IPS-NIHi7 (cell line): ENCODE measurements around the gene MYO5A.
"Not testable (repeated sequence)": the region's sequence is repeated elsewhere in the genome, so short reads cannot be mapped to it uniquely, and the experiment has no call there.

ENCODE experiments used
- DNase-seq: peaks from one replicate; pipeline ENCODE4 v3.0.0; 2012; ENCODE audit warnings: mixed read lengths; ENCODE audit errors: extremely low spot score

MYO5A gene

DNA sequence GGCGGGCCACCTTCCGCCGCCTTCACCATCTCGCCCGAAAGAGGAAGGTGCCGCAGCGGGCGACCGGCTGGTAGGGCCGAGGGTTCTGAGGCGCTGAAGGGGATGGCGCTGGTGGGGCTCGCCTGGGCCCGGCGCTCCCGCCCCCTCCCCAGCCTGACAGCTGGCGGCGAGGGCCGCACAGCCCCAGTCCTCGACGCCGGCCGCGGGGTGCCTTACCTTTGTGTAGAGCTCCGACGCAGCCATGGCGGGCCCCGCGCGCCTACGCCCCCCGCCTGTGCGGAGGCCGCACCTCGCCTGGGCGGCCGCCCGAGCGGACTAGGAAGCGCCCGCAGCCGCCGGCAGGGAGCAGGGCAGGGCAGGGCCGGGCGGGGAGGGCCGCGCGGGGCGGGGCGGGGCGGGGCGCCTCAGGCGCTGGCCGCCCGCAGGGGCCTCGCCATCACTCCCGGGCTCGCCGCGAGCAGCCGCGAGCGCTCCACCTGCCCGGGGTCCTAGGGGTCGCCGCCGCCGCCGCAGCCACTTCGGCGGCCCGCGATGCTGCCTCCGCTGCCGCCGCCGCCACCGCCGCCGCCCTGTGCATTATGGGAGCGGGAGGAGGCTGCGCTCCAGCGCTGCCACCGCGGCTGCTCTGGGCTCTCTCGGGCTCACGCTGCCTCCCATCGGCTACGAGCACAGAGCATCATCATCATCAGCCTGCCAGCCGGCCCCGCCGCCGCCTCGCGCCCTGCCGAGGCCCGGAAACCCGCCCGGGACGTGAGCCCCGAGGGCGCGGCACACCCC lies at the start of gene MYO5A:
Gene MYO5A, minus strand, starts transcription at position 317 of the 777 bp plus-strand sequence. Its CDS starts 74 bp downstream, at position 243.
- DNase-seq, result peak; percentile 83

GRCh38 chr15:52576692-52577091 lies 48.0 kb upstream of the MYO5A start:
- DNase-seq, result no peak

DNA sequence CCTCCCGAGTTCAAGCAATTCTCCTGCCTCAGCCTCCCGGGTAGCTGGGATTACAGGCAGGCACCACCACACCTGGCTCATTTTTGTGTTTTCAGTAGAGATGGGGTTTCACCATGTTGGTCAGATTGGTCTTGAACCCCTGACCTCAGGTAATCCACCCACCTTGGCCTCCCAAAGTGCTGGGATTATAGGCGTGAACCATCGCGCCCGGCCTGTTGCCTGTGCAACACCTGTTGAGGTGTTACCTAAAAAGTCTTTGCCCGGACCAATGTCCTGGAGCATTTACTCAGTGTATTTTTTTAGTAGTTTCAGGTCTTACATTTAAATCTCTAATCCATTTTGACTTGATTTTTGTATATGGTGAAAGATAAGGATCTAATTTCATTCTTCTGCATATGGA lies 46.9 kb upstream of the MYO5A start:
- not testable (repeated sequence) for DNase-seq

GRCh38 chr15:52575072-52575471 lies 46.4 kb upstream of the MYO5A start:
- DNase-seq, result no peak

GRCh38 chr15:52574623-52575022 lies 45.9 kb upstream of the MYO5A start:
- not testable (repeated sequence) for DNase-seq

- DNase-seq, result peak; percentile 98
Observed at GRCh38 chr15:52568601-52569585, 40.2 kb upstream of the MYO5A start, which contains the start of gene ARPP19. Gene ARPP19, minus strand, starts transcription at chr15:52569030. Its CDS starts 138 bp downstream, at chr15:52568892.

- peak; percentile 17 for DNase-seq
Observed at GRCh38 chr15:52567871-52568600, 39.4 kb upstream of the MYO5A start.

DNA sequence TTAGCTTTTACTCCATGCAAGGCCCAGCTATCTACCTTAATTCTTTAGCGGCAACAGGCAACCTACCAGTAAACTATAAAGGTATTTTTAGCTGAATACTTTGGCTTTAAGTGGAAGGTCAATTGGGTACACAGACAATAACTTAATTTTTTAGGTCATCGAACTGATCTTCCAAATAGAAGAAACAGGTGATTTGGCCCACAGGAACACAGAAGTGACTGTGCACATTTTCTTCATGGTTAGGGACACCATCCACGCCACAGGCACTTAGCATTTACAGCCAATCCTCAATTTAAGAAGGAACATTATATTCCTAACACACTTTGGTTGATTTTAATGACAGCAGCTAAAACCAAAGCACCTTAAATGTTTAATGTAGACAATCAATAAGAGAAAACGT lies 38.2 kb upstream of the MYO5A start:
- no peak for DNase-seq

GRCh38 chr15:52565417-52566358 lies 37.0 kb upstream of the MYO5A start:
- not testable (repeated sequence) for DNase-seq

DNA sequence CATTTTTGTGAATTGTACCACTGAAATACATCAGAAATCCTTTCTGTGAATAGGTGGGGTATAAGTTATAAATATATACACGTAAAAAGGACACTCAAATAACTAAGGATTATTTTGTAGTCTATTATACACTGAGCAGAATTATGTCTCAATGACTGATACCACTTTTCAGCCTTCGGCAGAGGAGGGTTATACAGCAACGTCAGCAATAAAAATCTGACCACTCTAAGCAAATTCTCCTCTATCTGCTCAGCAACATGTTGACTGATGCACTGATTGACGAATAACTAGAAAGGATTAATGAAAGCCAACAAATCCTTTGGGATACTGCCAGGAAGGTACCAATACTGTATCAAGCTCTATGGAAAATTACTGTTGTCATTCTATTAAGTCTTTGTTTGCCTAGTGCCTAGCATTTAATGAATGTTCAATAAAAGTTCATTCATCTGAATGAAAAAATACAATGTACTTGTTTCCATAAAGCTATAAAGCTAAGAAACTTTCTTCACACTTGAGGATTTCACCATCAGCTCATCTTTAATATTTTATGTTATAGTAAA lies 34.9 kb upstream of the MYO5A start:
- no peak for DNase-seq

GRCh38 chr15:52559575-52559974 lies 30.9 kb upstream of the MYO5A start:
- no peak for DNase-seq

DNA sequence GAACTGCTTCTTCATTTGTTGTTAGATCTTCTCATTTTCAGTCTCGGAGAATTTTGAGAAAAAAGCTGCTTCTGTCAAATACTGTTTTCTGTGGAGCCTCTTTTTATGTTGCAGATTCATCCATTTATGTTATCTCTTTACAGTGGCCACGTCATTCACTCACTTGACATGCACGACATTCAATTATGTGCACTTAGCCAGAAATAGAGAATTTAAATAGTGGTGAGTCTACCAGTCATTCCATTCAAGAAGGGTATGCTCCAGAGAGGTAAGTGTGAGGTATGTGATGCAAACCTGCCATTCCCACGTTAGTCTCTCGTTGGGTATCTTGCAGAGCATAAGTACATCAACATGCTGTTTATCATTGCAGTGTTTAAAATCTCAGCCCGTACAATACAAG lies 30.3 kb upstream of the MYO5A start:
- DNase-seq, result no peak

- DNase-seq, result no peak
Observed at GRCh38 chr15:52558196-52558595, 29.5 kb upstream of the MYO5A start.

DNA sequence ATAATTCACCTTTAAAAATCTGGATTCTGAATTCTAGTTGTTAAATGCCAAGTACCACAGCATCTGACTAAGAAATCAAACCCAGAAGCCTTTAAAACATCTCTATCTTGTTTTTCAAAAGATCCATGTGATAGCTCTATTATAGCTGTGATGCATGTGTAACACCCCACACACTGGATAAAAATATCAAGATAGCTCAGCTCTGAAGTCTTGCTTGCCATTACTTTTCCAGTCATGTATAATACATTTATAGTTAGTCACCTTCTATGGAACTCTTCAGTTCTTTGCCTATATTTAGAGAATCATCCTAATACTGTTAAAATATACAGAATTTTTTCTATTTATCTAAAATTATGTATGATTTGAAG lies 28.6 kb upstream of the MYO5A start:
- DNase-seq, result no peak

GRCh38 chr15:52556524-52557273 lies 28.0 kb upstream of the MYO5A start:
- DNase-seq, result no peak

GRCh38 chr15:52552303-52552702 lies 23.6 kb upstream of the MYO5A start:
- no peak for DNase-seq

DNA sequence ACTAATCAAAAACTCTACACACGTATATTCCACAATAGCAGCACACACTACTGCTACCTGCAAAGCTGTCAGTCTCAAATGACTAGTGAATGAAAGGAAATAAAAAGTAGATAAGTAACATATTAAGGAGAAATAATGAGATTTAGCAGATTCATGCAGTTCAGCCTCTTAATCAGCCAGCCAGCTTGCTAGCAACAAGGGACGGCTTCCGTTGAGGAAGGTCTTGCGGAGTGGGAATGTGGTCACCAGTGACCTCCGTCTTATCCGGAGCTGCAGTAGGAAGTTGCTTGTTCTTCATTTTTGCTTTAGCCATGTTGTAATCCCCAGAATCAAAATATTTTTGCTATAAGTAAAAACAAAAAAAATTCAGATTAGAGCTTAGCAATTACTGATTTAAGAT lies 23.1 kb upstream of the MYO5A start:
- no peak for DNase-seq

GRCh38 chr15:52551186-52551585 lies 22.5 kb upstream of the MYO5A start:
- not testable (repeated sequence) for DNase-seq

DNA sequence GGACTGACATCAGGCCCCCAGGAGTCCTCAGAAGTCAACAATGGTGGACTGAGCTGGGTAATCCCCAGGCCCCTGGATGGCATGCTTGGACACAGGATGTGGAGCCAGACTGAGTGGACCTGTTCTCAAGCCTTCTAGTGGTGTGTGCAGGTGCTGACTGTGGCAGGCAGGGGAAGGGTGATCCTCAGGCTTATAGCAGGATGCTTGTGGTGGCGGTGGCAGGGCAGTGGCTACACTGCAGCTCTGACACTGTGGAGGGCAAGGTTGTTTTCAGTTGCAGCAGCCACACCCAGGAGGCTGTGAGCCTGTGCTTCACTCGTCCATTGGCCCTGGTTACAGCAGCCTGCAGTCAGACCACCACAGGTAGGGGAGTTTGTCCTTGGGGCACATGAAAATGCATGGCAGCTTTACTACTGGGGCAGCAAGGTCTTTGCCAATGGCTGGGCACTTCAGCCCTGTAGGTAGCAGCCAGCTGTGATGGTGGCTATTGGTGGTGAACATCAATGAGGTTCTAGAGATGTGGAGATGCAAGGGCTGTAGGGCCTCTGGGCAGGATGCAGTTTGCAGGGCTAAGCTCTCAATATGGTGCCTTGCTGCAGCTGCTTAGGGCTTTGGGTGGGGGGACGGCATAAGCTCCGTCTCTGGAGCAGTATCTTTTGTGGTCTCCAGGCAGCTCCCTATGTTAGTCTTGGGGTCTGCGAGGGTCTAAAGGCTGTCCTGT lies 17.5 kb upstream of the MYO5A start:
- DNase-seq, result no peak
